ENCODE data around the gene ATP6V1F. TPM values are rescaled to one million over a fixed set of nuclear protein-coding genes. Genes with fewer than 3 reads are reported as not detected.

The ATP6V1F gene
- total RNA-seq, 3 donors from 2014 or later (not counting 1 experiment from before 2014, with no cell fraction given) = 82.9 to 98.0 (median 94.3) TPM

GRCh38 chr7:128818694-128819093 lies 44.0 kb upstream of the ATP6V1F start:
- Mint-ChIP-seq H3K9me3 (no peaks in the 10 kb centered on the region), H3K27me3 (ENCODE audit: low read depth in 2 of 2) (peaks cover 0 to 3% of the 10 kb centered on the region in 2 donors), H3K36me3 (no peaks in the 10 kb centered on the region), H3K4me3 (no peak overlapping the region), H3K27ac (no peak overlapping the region), H3K4me1 (no peaks in the 10 kb centered on the region)
- WGBS (ENCODE audit: insufficient coverage) = 95% methylated on average over 3 of the region's 3 CpGs
- no peak overlapping the region for H3K4me3 ChIP-seq (ENCODE audit: low read length)
- no peak overlapping the region for H3K27ac ChIP-seq (ENCODE audit: low read length)
- H3K27me3 ChIP-seq (ENCODE audit: control insufficient read depth, insufficient read depth, low read length) = no peaks in the 10 kb centered on the region
- no peaks in the 10 kb centered on the region for H3K9me3 ChIP-seq (ENCODE audit: control insufficient read depth, insufficient read depth, low read length)
- intact Hi-C loops (cut with micrococcal nuclease) = no loop called here
- no peaks in the 10 kb centered on the region for H3K36me3 ChIP-seq (ENCODE audit: control insufficient read depth, insufficient read depth, low read length)
- no peak for TF ChIP-seq CTCF (IDR thresholded peaks at IDR 0.05)
- ATAC-seq (no peak), DNase-seq (no peak)
- H3K4me1 ChIP-seq (ENCODE audit: control insufficient read depth, insufficient read depth, low read length) = no peaks in the 10 kb centered on the region

GRCh38 chr7:128821724-128822123 lies 40.9 kb upstream of the ATP6V1F start:
- Histone ChIP-seq H3K36me3 (ENCODE audit: control insufficient read depth, insufficient read depth, low read length) (no peaks in the 10 kb centered on the region), H3K9me3 (ENCODE audit: control insufficient read depth, insufficient read depth, low read length) (no peaks in the 10 kb centered on the region), H3K27ac (ENCODE audit: low read length) (no peak overlapping the region), H3K4me3 (ENCODE audit: low read length) (no peak overlapping the region), H3K4me1 (ENCODE audit: control insufficient read depth, insufficient read depth, low read length) (no peaks in the 10 kb centered on the region), H3K27me3 (ENCODE audit: control insufficient read depth, insufficient read depth, low read length) (no peaks in the 10 kb centered on the region)
- no peak for TF ChIP-seq CTCF (IDR thresholded peaks at IDR 0.05)
- Mint-ChIP-seq H3K27ac (no peak overlapping the region), H3K27me3 (ENCODE audit: low read depth in 2 of 2) (peaks cover 0 to 6% of the 10 kb centered on the region in 2 donors), H3K4me1 (no peaks in the 10 kb centered on the region), H3K9me3 (no peaks in the 10 kb centered on the region), H3K36me3 (no peaks in the 10 kb centered on the region), H3K4me3 (no peak overlapping the region)
- intact Hi-C loops (cut with micrococcal nuclease) = no loop called here
- WGBS (ENCODE audit: insufficient coverage) = 100% methylated on average over 4 of the region's 4 CpGs
- no peak for DNase-seq
- peak in 1 of 3 donors; percentile 22 for ATAC-seq

- Mint-ChIP-seq H3K9me3 (no peaks in the 10 kb centered on the region), H3K36me3 (no peaks in the 10 kb centered on the region), H3K4me3 (no peak overlapping the region), H3K4me1 (peaks cover 0 to 20% of the 10 kb centered on the region in 2 donors), H3K27ac (no peak overlapping the region), H3K27me3 (ENCODE audit: low read depth in 2 of 2) (peaks cover 0 to 27% of the 10 kb centered on the region in 2 donors)
- no peak for TF ChIP-seq CTCF (IDR thresholded peaks at IDR 0.05)
- Histone ChIP-seq H3K27me3 (ENCODE audit: control insufficient read depth, insufficient read depth, low read length) (peaks cover 18% of the 10 kb centered on the region), H3K9me3 (ENCODE audit: control insufficient read depth, insufficient read depth, low read length) (no peaks in the 10 kb centered on the region), H3K27ac (ENCODE audit: low read length) (no peak overlapping the region), H3K4me1 (ENCODE audit: control insufficient read depth, insufficient read depth, low read length) (peaks cover 19% of the 10 kb centered on the region), H3K36me3 (ENCODE audit: control insufficient read depth, insufficient read depth, low read length) (no peaks in the 10 kb centered on the region), H3K4me3 (ENCODE audit: low read length) (no peak overlapping the region)
- 87% methylated on average over 4 of the region's 4 CpGs for WGBS (ENCODE audit: insufficient coverage)
- DNase-seq (no peak), ATAC-seq (no peak)
- intact Hi-C loops (cut with micrococcal nuclease) = no loop called here
These were observed 36.1 kb upstream of the ATP6V1F start for GRCh38 chr7:128826512-128826911.

GRCh38 chr7:128826916-128827247 lies 35.8 kb upstream of the ATP6V1F start:
- H3K4me1 ChIP-seq (ENCODE audit: control insufficient read depth, insufficient read depth, low read length) = peaks cover 22% of the 10 kb centered on the region
- 44% methylated on average over 1 of the region's 1 CpG for WGBS (ENCODE audit: insufficient coverage)
- Mint-ChIP-seq H3K9me3 (no peaks in the 10 kb centered on the region), H3K36me3 (no peaks in the 10 kb centered on the region), H3K4me3 (no peak overlapping the region), H3K4me1 (peaks cover 0 to 20% of the 10 kb centered on the region in 2 donors), H3K27me3 (ENCODE audit: low read depth in 2 of 2) (peaks cover 0 to 30% of the 10 kb centered on the region in 2 donors), H3K27ac (no peak overlapping the region)
- ATAC-seq = no peak
- intact Hi-C loops (cut with micrococcal nuclease) = no loop called here
- no peak overlapping the region for H3K27ac ChIP-seq (ENCODE audit: low read length)
- H3K36me3 ChIP-seq (ENCODE audit: control insufficient read depth, insufficient read depth, low read length) = no peaks in the 10 kb centered on the region
- no peak overlapping the region for H3K4me3 ChIP-seq (ENCODE audit: low read length)
- H3K9me3 ChIP-seq (ENCODE audit: control insufficient read depth, insufficient read depth, low read length) = no peaks in the 10 kb centered on the region
- peaks cover 18% of the 10 kb centered on the region for H3K27me3 ChIP-seq (ENCODE audit: control insufficient read depth, insufficient read depth, low read length)
- no peak for TF ChIP-seq CTCF (IDR thresholded peaks at IDR 0.05)
- no peak for DNase-seq
